HCT116 (cell line): ENCODE data around the gene CDC37L1. TPM values are rescaled to one million over a fixed set of nuclear protein-coding genes. Genes with fewer than 3 reads are reported as not detected.

ENCODE experiments used
- ATAC-seq: fragments of 200-7000 bp; cut with Tn5 transposase; 2 replicates; pipeline ENCODE4 v1.9.1; 2020; ENCODE audit warnings: mild to moderate bottlenecking, moderate library complexity
- BruUV-seq: library from RNA; stranded (reverse); fragments of 400-500 nt; replicated peaks from 2 replicates; lab custom pipeline; 2021; lab: Mats Ljungman, UMichigan
- CTCF ChIA-PET: fragments of 300-600 bp; sonication (Branson Sonifier 250); formaldehyde crosslinking; loops from one replicate; lab custom pipeline; 2021; ENCODE audit warnings: antibody characterized with exemption; lab: Charles Lee
- POLR2A ChIA-PET: fragments of 300-600, 350-600 bp; sonication (Branson Sonifier 250); formaldehyde crosslinking; loops from one replicate; lab custom pipeline; 2021; ENCODE audit warnings: antibody characterized with exemption; lab: Charles Lee
- RAD21 ChIA-PET, 2 experiments: fragments of 300-600 bp; sonication (Branson Sonifier 250); formaldehyde crosslinking; loops; one replicate each; lab custom pipeline; 2023; ENCODE audit warnings: low total read pairs in 2 of 2; ENCODE audit not compliant: uncharacterized antibody in 2 of 2, unreplicated experiment in 2 of 2, low non-redundant PET in 1 of 2; lab: Charles Lee
- DNase-seq: peaks from one replicate; pipeline ENCODE4 v3.0.0-alpha.2; 2010; ENCODE audit warnings: low read depth, low spot score
- H2AFZ ChIP-seq: fragments of 200-600 bp; shearing (Covaris generic), sonication (generic); 2 replicates; pipeline ENCODE4 v1.6.1; 2017; ENCODE audit warnings: low read depth, mixed run types, mixed read lengths, antibody characterized with exemption, low read length; ENCODE audit not compliant: poor library complexity, severe bottlenecking
- H3K27ac ChIP-seq: 2 replicates; pipeline ENCODE4 v1.5.1; 2012; ENCODE audit warnings: low read depth, low read length
- H3K27me3 ChIP-seq: fragments of 200-600 bp; sonication (generic); 2 replicates; pipeline ENCODE4 v1.6.1; 2016; ENCODE audit warnings: mixed run types, low read length, mixed read lengths; ENCODE audit not compliant: insufficient read depth
- H3K36me3 ChIP-seq, 2 experiments: fragments of 200-500 bp in 1 of 2; fragments of 200-600 bp in 1 of 2; sonication (Bioruptor generic) in 1 of 2; sonication (generic) in 1 of 2; 2 replicates each; pipeline versions ENCODE4 v1.5.1 to v1.6.1; 2014 to 2016; ENCODE audit warnings: low read length in 2 of 2, inconsistent platforms in 1 of 2, mixed read lengths in 1 of 2, mixed run types in 1 of 2; ENCODE audit not compliant: insufficient read depth in 2 of 2, control insufficient read depth in 1 of 2
- H3K4me1 ChIP-seq, 2 experiments: fragments of 200-600 bp in 1 of 2; sonication (generic) in 1 of 2; 2 replicates each; pipeline versions ENCODE4 v1.5.1 to v1.6.1; 2012 to 2017; ENCODE audit warnings: low read length in 2 of 2, inconsistent platforms in 1 of 2, mild to moderate bottlenecking in 1 of 2, mixed read lengths in 1 of 2, mixed run types in 1 of 2, moderate library complexity in 1 of 2; ENCODE audit not compliant: insufficient read depth in 2 of 2, control insufficient read depth in 1 of 2
- H3K4me2 ChIP-seq: fragments of 200-600 bp; sonication (generic); 2 replicates; pipeline ENCODE4 v1.6.1; 2017; ENCODE audit warnings: mixed run types, low read length, mixed read lengths
- H3K4me3 ChIP-seq, 2 experiments: fragments of 200-600 bp in 1 of 2; sonication (generic) in 1 of 2; replicated peaks in 1 of 2; 2 replicates each; pipeline ENCODE4 v1.5.1; 2011 to 2016; ENCODE audit warnings: low read length in 2 of 2, control low read depth in 1 of 2, low read depth in 1 of 2, mild to moderate bottlenecking in 1 of 2, mixed read lengths in 1 of 2, mixed run types in 1 of 2
- H3K79me2 ChIP-seq: fragments of 200-600 bp; sonication (generic); 2 replicates; pipeline ENCODE4 v1.6.1; 2017; ENCODE audit warnings: mild to moderate bottlenecking, mixed run types, low read length, moderate library complexity, mixed read lengths; ENCODE audit not compliant: insufficient read depth
- H3K9ac ChIP-seq: fragments of 200-600 bp; sonication (generic); 2 replicates; pipeline ENCODE4 v1.6.1; 2016; ENCODE audit warnings: low read length, mixed read lengths
- H3K9me2 ChIP-seq: fragments of 200-600 bp; sonication (generic), shearing (Covaris generic); 2 replicates; pipeline ENCODE4 v1.6.1; 2017; ENCODE audit warnings: mixed run types, mild to moderate bottlenecking, moderate library complexity; ENCODE audit not compliant: insufficient read depth
- H3K9me3 ChIP-seq, 2 experiments: fragments of 200-500 bp in 1 of 2; fragments of 200-600 bp in 1 of 2; sonication (Bioruptor generic) in 1 of 2; sonication (generic) in 1 of 2; 2 replicates each; pipeline ENCODE4 v1.6.1; 2014 to 2017; ENCODE audit warnings: low read length in 2 of 2, mixed read lengths in 2 of 2, inconsistent platforms in 1 of 2, low read depth in 1 of 2, mild to moderate bottlenecking in 1 of 2, mixed run types in 1 of 2, moderate library complexity in 1 of 2; ENCODE audit not compliant: control insufficient read depth in 1 of 2, insufficient read depth in 1 of 2
- H4K20me1 ChIP-seq: fragments of 200-600 bp; sonication (generic), shearing (Covaris generic); 2 replicates; pipeline ENCODE4 v1.6.1; 2017; ENCODE audit warnings: mixed run types, mild to moderate bottlenecking, moderate library complexity; ENCODE audit not compliant: insufficient read depth
- CBX3 ChIP-seq: IDR thresholded peaks from 2 replicates; pipeline ENCODE4 v1.6.1; 2012; ENCODE audit warnings: low read depth
- EGR1 ChIP-seq: IDR thresholded peaks from 2 replicates; pipeline ENCODE4 v1.6.1; 2012; ENCODE audit warnings: low read depth
- EZH2phosphoT487 ChIP-seq: fragments of 200-600 bp; IDR thresholded peaks from 2 replicates; pipeline ENCODE4 v1.6.1; 2018; ENCODE audit warnings: antibody characterized with exemption, borderline replicate concordance
- FOSL1 ChIP-seq: IDR thresholded peaks from 2 replicates; pipeline ENCODE4 v1.6.1; 2012; ENCODE audit warnings: low read depth
- JUND ChIP-seq: IDR thresholded peaks from 2 replicates; pipeline ENCODE4 v1.6.1; 2012
- POLR2A ChIP-seq: IDR thresholded peaks from 2 replicates; pipeline ENCODE4 v1.7.0; 2011; ENCODE audit warnings: borderline replicate concordance; ENCODE audit not compliant: insufficient read depth, insufficient read length; ENCODE audit errors: extremely low read depth
- POLR2AphosphoS5 ChIP-seq: IDR thresholded peaks from 2 replicates; pipeline ENCODE4 v1.6.1; 2011; ENCODE audit warnings: mild to moderate bottlenecking, low read depth, low read length, moderate library complexity
- RAD21 ChIP-seq: IDR thresholded peaks from 2 replicates; pipeline ENCODE4 v1.6.1; 2012; ENCODE audit warnings: low read depth, mild to moderate bottlenecking
- SIN3A ChIP-seq: IDR thresholded peaks from 2 replicates; pipeline ENCODE4 v1.6.1; 2012; ENCODE audit warnings: low read depth
- SP1 ChIP-seq: IDR thresholded peaks from 2 replicates; pipeline ENCODE4 v1.6.1; 2012; ENCODE audit warnings: low read depth
- SRF ChIP-seq: IDR thresholded peaks from 2 replicates; pipeline ENCODE4 v1.6.1; 2012; ENCODE audit warnings: low read depth
- YY1 ChIP-seq: IDR thresholded peaks from 2 replicates; pipeline ENCODE4 v1.6.1; 2011; ENCODE audit warnings: low read length, low read depth, moderate library complexity, mild to moderate bottlenecking; ENCODE audit not compliant: insufficient replicate concordance; ENCODE audit errors: extremely low read depth
- ZFX ChIP-seq: fragments of 450-650 bp; IDR thresholded peaks from 2 replicates; pipeline ENCODE4 v1.6.1; 2017
- ZNF274 ChIP-seq: fragments of 200-500 bp; sonication (Bioruptor generic); IDR thresholded peaks from 2 replicates; pipeline ENCODE4 v1.6.1; 2014; ENCODE audit warnings: mild to moderate bottlenecking, low read depth, low read length, inconsistent platforms
- intact Hi-C: fragments of 100-400 bp; cut with micrococcal nuclease; formaldehyde crosslinking; loops from 2 replicates; pipeline ENCODE4 v1.10.0; 2022
- total RNA-seq: library from RNA; stranded (reverse); gene quantifications from one replicate; pipeline ENCODE4 v1.2.1, GENCODE V29; 2021; ENCODE audit not compliant: unreplicated experiment
- TF ChIP-seq, protein P1 (sequence below): IDR thresholded peaks from 2 replicates; pipeline ENCODE4 v1.6.1; 2012
- TF ChIP-seq, protein P2 (sequence below), 3 experiments: fragments of 200-600 bp in 1 of 3; sonication (generic) in 1 of 3; IDR thresholded peaks in 2 of 3; conservative IDR thresholded peaks in 1 of 3; 2 replicates each; pipeline ENCODE4 v1.5.1; 2012 to 2017; ENCODE audit warnings: low read depth in 2 of 3, low read length in 2 of 3, antibody characterized with exemption in 1 of 3, borderline replicate concordance in 1 of 3, control low read depth in 1 of 3, mild to moderate bottlenecking in 1 of 3, mixed read lengths in 1 of 3, mixed run types in 1 of 3, moderate library complexity in 1 of 3; ENCODE audit not compliant: insufficient read depth in 1 of 3
- TF ChIP-seq, protein P3 (sequence below): IDR thresholded peaks from 2 replicates; pipeline ENCODE4 v1.6.1; 2012
- TF ChIP-seq, protein P4 (sequence below): IDR thresholded peaks from 2 replicates; pipeline ENCODE4 v1.6.1; 2011; ENCODE audit warnings: mild to moderate bottlenecking, low read length, moderate library complexity; ENCODE audit not compliant: insufficient replicate concordance; ENCODE audit errors: extremely low read depth

The CDC37L1 gene
- total RNA-seq, 1 experiment from 2014 or later = 18.1 TPM

DNA sequence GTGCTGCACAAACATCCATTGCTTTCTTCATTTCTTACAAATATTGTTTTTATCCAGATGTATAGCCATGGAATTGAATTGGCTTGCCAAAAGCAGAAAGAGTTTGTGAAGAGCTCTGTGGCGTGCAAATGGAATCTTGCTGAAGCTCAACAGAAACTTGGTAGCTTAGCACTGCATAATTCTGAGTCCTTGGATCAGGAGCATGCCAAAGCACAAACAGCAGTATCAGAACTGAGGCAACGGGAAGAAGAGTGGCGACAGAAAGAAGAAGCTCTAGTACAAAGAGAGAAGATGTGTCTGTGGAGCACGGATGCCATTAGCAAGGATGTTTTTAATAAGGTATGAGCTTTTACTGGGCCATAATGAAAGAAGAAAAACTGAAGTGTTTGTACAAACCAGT is 5.5 kb downstream of the CDC37L1 start:
- ChIA-PET RAD21 (no interaction called here), CTCF (no interaction called here), POLR2A (no interaction called here)
- intact Hi-C loops = no loop called here
- Histone ChIP-seq H3K9me2 (no peaks in the 10 kb centered on the region), H3K79me2 (peaks cover 67% of the 10 kb centered on the region), H3K27me3 (no peaks in the 10 kb centered on the region), H3K9ac (no peak overlapping the region), H3K4me1 (peaks cover 6 to 12% of the 10 kb centered on the region in 2 experiments; a peak in 3 of 4 replicates), H2AFZ (no peak overlapping the region), H3K27ac (no peak overlapping the region), H3K9me3 (no peaks in the 10 kb centered on the region), H3K4me3 (no peak overlapping the region), H4K20me1 (no peaks in the 10 kb centered on the region), H3K4me2 (no peak overlapping the region), H3K36me3 (peaks cover 14 to 15% of the 10 kb centered on the region in 2 experiments; a peak in 3 of 4 replicates)
- TF ChIP-seq, protein P1, sequence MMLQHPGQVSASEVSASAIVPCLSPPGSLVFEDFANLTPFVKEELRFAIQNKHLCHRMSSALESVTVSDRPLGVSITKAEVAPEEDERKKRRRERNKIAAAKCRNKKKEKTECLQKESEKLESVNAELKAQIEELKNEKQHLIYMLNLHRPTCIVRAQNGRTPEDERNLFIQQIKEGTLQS = no peak
- TF ChIP-seq, protein P2, sequence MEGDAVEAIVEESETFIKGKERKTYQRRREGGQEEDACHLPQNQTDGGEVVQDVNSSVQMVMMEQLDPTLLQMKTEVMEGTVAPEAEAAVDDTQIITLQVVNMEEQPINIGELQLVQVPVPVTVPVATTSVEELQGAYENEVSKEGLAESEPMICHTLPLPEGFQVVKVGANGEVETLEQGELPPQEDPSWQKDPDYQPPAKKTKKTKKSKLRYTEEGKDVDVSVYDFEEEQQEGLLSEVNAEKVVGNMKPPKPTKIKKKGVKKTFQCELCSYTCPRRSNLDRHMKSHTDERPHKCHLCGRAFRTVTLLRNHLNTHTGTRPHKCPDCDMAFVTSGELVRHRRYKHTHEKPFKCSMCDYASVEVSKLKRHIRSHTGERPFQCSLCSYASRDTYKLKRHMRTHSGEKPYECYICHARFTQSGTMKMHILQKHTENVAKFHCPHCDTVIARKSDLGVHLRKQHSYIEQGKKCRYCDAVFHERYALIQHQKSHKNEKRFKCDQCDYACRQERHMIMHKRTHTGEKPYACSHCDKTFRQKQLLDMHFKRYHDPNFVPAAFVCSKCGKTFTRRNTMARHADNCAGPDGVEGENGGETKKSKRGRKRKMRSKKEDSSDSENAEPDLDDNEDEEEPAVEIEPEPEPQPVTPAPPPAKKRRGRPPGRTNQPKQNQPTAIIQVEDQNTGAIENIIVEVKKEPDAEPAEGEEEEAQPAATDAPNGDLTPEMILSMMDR (IDR thresholded peaks at IDR 0.05 in 2 of 3, conservative IDR thresholded peaks at IDR 0.05 in 1 of 3; ENCODE audit: borderline replicate concordance in 1 of 3, insufficient read depth in 1 of 3, low read depth in 2 of 3, low read length in 2 of 3) = no peak
- TF ChIP-seq EGR1 (no peak), JUND (no peak), SP1 (no peak)
- DNase-seq (no peak), ATAC-seq (no peak)
- no TSS peak for BruUV-seq

DNA sequence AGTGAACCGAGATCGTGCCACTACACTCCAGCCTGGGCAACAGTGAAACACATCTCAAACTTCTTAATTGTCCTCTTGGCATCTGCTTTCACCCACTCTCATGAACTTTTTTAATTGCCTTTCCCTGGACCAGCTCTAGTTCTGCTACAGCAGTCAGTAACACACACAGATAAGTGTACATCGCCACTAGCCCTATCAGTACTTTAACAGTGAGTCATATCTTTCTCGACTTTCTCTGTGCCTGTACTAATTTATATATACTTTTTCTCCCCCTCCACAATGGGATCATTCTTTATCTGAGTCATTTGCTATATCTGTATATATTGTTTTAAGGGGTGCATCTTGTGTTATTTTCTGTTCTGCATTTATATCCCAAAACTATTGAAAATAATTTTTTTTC is 6.7 kb downstream of the CDC37L1 start:
- CTCF ChIA-PET = no interaction called here
- Histone ChIP-seq H2AFZ (no peak overlapping the region), H3K4me1 (peaks cover 1 to 3% of the 10 kb centered on the region in 2 experiments; a peak in 2 of 4 replicates), H3K9me3 (no peaks in the 10 kb centered on the region), H3K79me2 (peaks cover 54% of the 10 kb centered on the region), H3K9ac (no peak overlapping the region), H3K9me2 (no peaks in the 10 kb centered on the region), H4K20me1 (no peaks in the 10 kb centered on the region), H3K4me2 (no peak overlapping the region), H3K36me3 (peaks cover 14 to 22% of the 10 kb centered on the region in 2 experiments; a peak in 3 of 4 replicates), H3K4me3 (no peak overlapping the region), H3K27me3 (no peaks in the 10 kb centered on the region), H3K27ac (no peak overlapping the region)
- intact Hi-C loops = no loop called here
- no peak for ATAC-seq
- POLR2A ChIA-PET = no interaction called here
- RAD21 ChIA-PET = no interaction called here
- no peak for DNase-seq
- BruUV-seq = no TSS peak
- TF ChIP-seq FOSL1 = no peak
- TF ChIP-seq, protein P3, sequence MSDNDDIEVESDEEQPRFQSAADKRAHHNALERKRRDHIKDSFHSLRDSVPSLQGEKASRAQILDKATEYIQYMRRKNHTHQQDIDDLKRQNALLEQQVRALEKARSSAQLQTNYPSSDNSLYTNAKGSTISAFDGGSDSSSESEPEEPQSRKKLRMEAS = no peak
- TF ChIP-seq ZNF274 = no peak
- TF ChIP-seq CBX3 = no peak
- TF ChIP-seq ZFX = no peak
- TF ChIP-seq SIN3A = no peak
- TF ChIP-seq, protein P1 = no peak
- no peak for TF ChIP-seq SRF
- TF ChIP-seq POLR2A = no peak
- TF ChIP-seq, protein P4, sequence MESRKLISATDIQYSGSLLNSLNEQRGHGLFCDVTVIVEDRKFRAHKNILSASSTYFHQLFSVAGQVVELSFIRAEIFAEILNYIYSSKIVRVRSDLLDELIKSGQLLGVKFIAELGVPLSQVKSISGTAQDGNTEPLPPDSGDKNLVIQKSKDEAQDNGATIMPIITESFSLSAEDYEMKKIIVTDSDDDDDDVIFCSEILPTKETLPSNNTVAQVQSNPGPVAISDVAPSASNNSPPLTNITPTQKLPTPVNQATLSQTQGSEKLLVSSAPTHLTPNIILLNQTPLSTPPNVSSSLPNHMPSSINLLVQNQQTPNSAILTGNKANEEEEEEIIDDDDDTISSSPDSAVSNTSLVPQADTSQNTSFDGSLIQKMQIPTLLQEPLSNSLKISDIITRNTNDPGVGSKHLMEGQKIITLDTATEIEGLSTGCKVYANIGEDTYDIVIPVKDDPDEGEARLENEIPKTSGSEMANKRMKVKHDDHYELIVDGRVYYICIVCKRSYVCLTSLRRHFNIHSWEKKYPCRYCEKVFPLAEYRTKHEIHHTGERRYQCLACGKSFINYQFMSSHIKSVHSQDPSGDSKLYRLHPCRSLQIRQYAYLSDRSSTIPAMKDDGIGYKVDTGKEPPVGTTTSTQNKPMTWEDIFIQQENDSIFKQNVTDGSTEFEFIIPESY = no peak
- TF ChIP-seq POLR2AphosphoS5 = no peak
- TF ChIP-seq RAD21 = no peak
- no peak for TF ChIP-seq JUND
- TF ChIP-seq EZH2phosphoT487 = no peak
- TF ChIP-seq EGR1 = no peak
- TF ChIP-seq YY1 = no peak
